OCI-LY1 (cell line): ENCODE data around the gene SAE1.

ENCODE experiments used
- EZH2 ChIP-seq: fragments of 200-600 bp; sonication (generic), shearing (Covaris generic); IDR thresholded peaks from 2 replicates; pipeline ENCODE4 v1.8.0; 2017; ENCODE audit warnings: borderline replicate concordance, mixed run types, mild to moderate bottlenecking, antibody characterized with exemption, low read length, moderate library complexity, mixed read lengths
- TF ChIP-seq, protein P1 (sequence below): fragments of 200-600 bp; sonication (generic), shearing (Covaris generic); IDR thresholded peaks from 2 replicates; pipeline ENCODE4 v1.5.1; 2017; ENCODE audit warnings: mild to moderate bottlenecking, antibody characterized with exemption, low read length, moderate library complexity, mixed read lengths

DNA sequence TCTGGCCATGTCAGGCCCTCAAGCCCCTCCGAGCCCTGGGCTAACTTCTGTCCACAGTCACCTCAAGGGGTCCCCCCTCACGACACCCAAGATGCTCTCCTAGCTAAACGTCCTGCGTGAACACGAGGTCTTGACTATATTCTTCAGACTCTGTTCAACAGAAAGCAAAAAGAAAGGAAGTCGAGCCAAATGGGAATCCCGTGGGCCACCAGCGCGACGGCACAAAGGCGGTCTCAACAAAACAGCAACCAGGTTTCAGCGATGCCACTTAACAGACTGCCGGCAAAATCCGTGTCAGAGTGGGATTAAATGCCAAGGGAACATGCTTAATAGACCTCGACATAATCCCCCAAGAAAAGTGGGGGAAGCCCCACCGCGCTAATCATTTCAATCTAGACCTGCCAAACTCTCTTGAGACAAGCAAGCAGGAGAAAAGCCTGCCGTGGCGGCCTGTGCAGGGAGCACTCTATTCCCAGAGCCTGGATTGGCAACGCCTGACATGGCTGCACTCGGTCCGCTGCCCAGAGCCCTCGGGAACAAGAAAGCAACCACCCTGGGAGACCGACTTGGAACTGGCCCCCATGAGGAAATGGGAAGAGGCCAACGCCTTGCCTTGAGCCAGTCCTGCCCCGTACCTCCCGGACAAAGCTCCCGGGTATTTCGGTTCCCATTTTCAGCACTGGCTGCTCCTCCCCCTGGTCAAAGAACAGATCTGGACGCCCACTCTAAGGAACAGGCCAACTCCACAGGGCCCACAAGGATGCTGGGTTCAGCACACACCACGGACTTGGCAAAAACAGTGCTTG lies 33.0 kb upstream of the SAE1 start:
- no peak for TF ChIP-seq EZH2
- TF ChIP-seq, protein P1, sequence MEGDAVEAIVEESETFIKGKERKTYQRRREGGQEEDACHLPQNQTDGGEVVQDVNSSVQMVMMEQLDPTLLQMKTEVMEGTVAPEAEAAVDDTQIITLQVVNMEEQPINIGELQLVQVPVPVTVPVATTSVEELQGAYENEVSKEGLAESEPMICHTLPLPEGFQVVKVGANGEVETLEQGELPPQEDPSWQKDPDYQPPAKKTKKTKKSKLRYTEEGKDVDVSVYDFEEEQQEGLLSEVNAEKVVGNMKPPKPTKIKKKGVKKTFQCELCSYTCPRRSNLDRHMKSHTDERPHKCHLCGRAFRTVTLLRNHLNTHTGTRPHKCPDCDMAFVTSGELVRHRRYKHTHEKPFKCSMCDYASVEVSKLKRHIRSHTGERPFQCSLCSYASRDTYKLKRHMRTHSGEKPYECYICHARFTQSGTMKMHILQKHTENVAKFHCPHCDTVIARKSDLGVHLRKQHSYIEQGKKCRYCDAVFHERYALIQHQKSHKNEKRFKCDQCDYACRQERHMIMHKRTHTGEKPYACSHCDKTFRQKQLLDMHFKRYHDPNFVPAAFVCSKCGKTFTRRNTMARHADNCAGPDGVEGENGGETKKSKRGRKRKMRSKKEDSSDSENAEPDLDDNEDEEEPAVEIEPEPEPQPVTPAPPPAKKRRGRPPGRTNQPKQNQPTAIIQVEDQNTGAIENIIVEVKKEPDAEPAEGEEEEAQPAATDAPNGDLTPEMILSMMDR: no peak
